ENCODE measurements around the gene ROBO1.

ROBO1 gene

DNA sequence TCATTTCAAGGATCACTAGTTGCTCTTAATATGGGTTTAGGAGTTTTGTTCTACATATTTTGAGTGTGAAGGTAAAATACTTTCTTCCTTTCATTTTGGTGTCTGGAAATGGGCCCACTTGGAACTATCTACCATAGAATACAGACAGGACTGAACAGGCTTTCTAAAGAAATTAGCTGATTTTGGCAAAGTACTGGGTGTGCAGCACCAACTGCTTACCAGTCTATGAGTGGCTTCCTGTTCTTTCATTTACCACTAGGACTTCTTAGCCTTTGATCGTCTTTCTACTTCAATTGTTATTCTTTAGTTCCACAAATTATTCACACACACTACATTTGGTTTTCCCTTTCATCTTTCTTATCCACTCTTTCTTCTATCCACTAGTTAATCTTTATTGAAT, 1196.3 kb downstream of the ROBO1 start:
- DNase-seq, result no peak

DNA sequence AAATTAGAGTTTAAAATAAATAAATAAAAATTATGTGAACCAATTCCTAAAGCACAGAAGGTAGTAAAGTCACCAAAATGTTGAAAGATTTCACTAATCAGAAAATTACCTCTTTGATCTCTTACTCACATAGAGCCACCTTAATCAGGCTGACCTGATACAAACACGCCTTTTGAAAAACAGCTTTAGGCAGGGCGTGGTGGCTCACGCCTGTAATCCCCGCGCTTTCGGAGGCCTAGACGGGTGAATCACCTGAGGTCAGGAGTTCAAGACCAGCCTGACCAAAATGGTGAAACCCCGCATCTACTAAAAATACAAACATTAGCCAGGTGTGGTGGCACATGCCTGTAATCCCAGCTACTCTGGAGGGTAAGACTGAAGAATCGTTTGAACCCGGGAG, 1197.3 kb downstream of the ROBO1 start:
- DNase-seq, result no peak

- DNase-seq, result no peak
Measured at GRCh38 chr3:78569804-78570203, 1198.0 kb downstream of the ROBO1 start.

DNA sequence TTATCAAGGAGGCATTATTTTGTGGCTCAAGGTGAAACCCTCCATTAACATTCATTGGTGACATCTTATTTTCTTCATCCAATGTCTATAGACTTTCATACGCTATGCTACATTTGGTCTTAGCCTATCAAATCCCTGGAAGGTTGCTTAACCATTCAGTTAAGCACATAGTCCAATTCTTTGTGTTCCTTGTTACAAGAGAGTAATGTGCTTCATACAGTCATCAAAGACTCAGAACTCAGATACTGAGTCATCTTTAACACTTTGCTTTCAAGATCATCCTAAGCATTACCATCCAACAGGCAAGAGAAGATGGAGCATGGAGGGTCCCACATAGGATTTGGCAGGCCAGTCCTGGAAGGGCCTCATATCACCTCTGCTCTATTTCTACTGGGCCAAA, 1202.1 kb downstream of the ROBO1 start:
- DNase-seq, result no peak

DNA sequence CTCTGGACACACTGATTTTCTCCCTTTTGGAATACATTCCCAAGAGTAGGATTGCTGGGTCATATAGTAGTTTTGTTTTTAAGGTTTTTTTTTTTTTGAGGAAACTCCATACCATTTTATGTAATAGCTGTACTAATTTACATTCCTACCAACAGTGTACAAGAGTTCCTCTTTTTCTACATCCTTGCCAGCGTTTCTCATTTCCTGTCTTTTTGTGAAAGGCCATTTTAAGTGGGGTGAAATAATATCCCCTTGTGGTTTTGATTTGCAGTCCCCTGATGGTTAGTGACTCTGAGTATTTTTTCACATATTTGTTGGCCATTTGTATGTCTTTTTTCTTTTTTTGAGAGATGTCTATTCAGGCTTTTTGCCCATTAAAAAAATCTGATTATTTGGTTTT, 1205.5 kb downstream of the ROBO1 start:
- DNase-seq, result no peak

Data from NCI-H2029 treated with DMSO at 0.1 percent for 48 hours (cell line).